ENCODE data around the gene C8B.

C8B gene

DNA sequence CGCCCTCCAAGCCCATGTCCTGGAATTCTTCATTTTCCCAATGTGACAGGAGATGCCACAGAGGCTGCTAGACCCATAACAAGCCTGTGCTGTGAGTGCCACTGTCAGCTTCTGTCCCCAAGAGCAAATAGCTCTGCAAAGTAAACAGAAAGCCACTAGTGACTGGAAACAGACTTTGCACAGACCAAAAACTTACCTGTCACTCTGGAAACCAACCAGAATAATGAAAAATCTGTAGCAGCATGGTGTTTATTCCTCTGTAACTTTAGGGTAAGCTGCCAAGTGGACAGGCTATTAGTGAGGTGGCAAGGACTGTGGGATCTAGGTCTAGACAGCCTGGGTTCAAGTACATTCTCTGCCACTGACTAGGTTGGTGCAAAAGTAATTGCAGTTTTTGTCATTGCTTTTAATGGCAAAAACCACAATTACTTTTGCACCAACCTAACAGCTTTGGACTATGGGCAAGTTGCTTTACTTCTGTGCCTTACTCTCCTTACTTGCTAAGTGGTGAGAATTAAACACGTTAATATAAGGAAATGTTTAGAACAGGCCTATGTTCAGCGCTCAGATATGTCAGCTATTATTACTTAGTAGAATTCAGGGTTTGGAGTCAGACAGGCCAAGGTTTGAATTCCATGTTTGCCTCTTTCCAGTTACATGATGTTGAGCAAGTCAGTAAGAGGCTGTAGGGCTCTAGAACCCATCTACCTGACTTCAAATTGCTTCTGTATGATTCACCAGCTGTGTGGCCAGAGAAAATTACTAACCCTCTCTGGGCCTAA is at the start of gene C8B:
TSS of gene C8B (minus strand) at position 100 of the 782 bp plus-strand sequence. CDS start at position 33, 67 bp downstream.
- DNase-seq, result no peak

DNA sequence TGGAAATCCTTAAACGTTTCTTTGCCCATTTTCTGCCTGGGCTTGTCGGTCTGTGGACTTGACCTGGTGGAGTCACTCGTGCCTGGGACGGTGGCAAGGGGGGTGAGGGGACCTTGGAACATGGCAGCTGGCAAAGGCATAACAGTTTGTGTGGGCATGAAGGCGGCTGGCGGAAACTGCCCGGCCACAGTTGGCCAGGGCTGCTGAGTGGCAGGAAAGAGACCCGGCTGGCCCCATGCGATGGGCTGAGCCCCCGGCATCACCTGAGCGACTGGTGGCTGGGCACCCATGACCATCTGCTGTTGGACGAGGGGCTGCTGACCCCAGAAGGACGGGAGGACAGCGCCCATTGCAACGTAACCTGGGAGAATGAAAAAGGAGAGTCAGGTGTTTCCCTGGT is 49.3 kb upstream of the C8B start:
- no peak for DNase-seq

DNA sequence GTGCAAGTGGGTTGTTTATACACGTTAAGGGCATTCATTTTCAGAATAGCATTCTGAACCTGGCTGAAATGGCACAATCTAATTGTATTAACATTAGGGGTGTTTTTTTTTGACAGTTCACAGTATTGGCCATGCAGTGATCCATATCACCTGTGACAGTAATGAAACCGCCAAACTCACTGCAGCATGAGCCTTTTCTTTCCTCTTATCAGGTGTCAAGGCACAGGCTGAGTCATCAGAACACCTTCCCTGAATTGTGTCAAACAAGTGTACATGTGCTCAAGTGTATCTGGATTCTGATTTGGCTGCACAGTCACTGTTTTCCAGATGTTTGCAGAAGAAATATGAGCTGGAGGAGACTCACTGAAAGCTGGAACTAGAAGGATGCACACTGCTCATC is 47.7 kb upstream of the C8B start:
- no peak for DNase-seq

DNA sequence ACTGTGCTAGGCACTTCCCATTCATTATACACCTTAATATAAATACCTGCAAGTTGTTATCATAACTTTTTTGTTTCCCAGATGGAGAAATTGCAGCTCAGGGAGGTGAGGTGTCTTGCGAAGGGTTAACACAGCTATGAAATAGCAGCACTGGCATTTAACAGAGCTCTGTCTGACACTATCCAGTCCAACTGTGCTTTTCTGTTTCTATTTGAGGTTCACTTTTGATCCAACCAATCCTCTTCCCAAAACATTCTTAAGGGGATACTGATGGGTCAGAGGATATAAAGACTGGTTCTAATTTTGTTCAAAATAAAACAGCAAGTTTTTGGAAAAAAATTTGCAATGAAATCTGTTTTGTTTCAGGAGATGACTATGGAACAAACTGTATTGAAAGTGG is 46.5 kb upstream of the C8B start:
- DNase-seq, result no peak

DNA sequence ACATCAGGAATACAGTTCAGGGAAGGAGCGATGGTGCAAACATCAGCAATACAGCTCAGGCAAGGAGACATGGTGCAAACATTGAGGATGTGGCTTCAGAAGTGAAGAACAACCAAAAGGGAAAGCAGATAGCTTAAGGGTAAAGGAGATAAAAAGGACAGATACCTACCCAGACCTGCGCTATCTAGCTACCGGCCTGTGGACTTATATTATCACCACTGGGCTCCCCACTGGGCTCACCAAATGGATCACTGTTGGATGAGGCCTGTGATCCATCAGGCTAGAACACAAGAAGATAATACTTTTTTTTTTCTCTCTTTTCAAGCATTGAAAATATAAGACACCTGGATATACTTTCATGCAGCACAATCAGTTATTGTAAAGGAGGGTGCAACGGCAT is 44.7 kb upstream of the C8B start:
- DNase-seq, result no peak

DNA sequence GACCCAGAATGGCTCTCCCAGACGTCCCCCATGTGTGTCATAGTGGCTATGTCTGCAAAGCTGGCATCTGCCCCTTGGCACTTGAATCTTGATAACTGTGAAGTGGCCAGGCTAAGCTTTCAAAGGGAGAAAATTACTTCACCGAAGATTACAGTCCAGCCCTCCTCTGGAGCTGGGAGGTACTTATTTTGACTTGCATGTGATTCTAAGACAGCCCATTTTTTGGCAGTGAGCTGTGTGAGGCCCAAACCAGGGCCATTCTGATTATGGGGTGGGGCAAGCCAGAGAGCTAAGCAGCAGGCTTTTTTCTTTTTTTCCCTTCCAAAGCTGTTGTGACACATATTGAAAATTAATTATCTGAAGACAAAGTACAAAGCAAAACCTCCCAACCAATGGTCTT is 42.1 kb upstream of the C8B start:
- DNase-seq, result no peak

DNA sequence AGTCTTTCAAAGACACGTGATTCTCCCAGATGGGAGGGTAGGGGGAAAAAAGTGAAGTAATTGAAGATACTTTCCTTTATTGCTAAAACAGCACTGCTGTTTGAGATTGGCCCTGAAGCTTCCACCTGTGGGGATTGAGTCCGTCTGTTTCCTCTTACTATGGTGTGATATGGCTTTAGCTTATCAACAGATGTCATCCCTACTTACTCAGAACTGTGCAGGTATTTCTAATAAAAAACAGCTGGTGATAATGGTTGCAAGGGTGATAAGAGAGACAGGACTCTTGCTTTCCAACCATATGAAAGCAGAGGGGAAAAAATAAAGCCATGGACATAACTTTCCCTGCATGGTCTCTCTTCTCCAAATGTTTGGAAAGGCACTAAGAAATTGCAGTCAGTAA is 41.7 kb upstream of the C8B start:
- no peak for DNase-seq

DNA sequence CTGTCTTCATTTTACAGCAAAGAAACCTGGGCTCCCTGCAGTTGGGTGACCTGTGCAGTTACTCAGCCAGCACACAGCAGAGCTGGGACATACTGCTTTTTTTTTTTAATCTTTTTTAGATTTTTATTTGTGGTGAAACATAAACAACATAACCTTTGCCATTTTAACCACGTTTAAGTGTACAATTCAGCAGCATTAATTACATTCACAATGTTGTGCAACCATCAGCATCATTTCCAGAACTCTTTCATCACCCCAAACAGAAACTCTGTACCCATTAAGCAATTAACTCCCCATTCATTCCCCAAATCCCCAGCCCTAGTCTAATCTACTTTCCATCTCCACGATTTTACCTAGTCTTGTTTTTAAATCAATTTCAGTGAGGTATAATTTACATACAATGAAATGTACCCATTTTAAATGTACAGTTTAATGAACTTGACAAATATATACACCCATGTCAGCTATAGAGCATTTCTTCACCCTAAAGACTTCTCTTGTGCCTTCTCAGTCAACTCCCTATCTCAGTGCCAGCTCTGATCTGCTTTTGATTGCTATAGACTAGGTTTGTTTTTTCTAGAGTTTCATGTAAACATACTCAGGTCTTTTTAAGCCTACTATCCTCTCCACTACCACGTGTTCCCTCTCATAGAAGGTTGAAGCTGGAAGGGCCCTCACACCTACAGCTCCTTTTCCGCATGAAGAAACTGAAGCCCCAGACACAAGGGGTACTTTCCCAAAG is 37.8 kb upstream of the C8B start:
- no peak for DNase-seq

DNA sequence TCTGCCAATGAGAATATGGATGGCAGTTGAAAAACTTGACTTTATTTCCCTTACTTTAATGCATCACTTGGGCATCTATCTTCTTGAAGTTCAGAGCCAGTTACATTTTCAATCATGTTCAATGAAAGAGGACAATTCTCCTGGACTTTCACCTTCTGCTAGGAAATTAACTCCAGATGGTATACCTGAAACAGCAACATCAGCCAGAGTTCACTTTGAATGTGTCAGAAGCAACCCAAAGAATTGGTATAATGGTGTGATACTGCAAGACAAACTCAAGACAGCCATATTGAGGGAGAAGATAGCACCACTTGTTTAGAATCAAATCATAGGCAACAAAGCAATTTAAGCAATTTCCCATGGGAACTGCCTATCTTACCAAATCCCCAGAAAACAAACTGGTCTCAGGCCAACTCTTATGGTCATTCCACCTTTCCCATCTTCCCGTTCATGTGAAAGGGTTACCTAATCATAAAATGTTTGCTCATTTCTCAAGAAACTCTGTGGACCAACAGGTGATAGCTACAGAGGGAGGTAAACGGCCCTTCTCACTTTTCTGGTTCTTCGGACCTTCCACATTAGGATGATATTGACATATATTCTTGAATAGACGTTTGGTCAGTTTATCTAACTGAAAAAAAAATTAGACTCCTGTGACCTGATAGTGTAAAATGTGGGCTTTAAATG is 29.7 kb upstream of the C8B start:
- DNase-seq, result no peak

DNA sequence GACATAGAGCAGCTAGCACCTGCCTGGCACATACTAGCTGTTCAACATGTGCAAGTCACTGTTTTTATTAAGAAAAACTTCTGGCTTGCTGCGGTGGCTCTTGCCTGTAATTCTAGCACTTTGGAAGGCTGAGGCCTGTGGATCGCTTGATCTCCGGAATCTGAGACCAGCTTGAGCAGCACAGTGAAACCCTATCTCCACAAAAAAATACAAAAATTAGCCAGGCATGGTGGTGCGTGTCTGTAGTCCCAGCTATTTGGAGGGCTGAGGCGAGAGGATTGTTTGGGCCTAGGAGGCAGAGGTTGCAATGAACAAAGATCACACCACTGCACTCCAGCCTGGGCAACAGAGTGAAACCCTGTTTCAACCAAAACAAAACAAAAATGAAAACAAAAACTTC is 27.7 kb upstream of the C8B start:
- DNase-seq, result no peak

DNA sequence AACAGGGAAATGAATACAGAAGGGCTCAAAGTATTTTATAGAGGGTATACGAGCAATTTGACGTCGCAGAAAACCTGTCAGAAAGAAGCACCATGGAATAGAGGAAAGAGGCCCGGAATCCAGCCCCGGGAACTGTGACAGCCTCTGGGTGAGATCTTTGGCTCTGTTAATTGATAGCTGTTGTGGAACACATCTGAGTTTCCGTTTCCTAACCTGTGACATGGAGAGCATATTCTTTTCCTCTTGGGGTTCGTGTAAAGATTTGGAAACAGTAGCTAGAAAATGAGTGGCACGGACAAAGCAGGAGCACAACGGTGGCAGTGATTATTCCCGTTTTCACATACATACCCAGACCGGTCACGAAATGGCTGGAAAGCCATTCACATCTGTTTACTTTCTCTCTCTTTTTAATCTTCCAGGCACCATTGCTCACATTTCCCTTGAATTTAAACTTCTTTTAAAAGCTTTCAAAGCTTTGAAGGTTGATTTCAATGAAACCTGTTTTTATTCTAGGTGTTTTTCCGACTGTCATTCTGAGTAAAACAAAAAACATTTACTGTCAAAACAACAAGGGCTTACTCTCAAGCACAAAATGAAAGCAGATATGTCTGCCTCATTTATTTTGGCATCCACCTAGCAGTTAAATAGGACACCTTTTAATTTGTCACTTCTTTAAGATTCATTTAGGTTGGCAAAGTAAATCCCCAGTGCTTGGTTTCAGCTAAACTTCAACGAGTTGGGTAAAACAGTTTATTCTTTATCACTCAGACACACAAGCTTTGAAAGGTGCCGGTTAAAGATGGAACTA is 26.7 kb upstream of the C8B start:
- DNase-seq, result no peak

DNA sequence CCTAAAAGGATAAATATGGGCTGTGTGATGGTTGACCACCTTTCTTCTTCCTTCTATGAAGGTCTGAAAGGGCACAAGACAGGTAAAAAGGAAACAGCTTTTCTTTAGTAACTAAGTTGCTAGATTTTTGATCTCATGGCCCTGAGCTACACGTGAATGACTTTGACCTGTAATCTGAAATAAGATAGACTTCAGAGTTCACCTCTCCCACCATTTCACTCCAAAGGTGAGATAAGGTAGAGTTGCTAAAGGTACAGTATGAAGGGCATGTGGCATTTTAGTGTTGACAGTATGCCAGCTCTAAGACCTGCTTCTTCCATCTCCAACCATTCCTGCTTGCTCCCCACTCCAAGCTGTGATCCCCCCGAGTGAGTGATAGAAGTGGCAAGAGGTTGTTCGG is 25.8 kb upstream of the C8B start:
- DNase-seq, result no peak

DNA sequence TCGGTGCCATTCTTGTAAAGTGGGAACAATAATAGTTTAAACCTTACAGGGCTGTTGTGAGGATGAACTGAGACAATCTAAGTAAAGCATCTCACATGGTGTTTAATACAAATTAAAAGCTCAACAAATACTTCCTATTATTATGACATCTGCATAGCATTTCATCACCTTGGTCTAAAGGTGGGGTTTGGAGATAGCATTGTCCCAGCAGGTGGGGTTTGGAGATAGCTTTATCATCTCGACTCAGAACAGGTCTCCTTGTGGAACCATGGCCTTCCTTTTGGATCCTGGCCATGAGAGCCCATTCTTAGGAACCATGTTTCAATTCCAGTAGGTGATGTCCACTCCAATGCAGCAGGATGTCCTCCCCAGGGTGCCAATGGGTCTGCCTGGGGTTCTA is 20.6 kb upstream of the C8B start:
- DNase-seq, result no peak

DNA sequence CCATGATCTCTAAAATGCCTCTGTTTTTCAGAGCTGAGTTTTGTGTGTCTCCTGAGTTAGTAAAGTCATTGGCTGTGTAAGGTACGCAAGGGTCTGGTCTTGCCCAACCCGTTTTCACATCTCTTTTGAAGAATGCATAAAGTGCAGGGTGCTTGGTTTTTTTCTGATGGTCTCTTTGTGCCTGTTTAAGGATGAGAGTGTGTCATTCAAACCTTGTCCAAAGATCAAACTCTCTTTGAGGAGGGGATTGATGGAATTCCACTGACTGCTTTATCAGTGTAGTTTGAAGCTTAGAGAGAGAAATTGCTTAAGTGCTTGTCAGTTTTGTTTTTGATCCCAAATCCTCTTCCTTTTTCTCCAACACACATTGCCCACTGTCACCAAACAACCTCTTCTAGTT is 20.0 kb upstream of the C8B start:
- DNase-seq, result no peak

DNA sequence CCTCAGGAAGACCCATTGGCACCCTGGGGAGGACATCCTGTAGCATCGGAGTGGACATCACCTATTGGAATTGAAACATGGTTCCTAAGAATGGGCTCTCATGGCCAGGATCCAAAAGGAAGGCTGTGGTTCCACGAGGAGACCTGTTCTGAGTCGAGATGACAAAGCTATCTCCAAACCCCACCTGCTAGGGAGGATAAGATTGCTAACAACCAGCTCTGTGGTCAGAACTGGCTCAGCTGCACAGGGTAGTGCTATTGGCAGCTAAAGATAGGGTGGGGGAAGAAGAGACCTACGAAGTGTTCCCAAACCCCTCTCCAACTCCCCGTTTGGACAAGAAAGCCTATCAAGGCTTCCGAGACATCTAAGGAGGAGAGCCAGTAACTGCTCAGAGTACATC is 17.7 kb upstream of the C8B start:
- DNase-seq, result no peak

DNA sequence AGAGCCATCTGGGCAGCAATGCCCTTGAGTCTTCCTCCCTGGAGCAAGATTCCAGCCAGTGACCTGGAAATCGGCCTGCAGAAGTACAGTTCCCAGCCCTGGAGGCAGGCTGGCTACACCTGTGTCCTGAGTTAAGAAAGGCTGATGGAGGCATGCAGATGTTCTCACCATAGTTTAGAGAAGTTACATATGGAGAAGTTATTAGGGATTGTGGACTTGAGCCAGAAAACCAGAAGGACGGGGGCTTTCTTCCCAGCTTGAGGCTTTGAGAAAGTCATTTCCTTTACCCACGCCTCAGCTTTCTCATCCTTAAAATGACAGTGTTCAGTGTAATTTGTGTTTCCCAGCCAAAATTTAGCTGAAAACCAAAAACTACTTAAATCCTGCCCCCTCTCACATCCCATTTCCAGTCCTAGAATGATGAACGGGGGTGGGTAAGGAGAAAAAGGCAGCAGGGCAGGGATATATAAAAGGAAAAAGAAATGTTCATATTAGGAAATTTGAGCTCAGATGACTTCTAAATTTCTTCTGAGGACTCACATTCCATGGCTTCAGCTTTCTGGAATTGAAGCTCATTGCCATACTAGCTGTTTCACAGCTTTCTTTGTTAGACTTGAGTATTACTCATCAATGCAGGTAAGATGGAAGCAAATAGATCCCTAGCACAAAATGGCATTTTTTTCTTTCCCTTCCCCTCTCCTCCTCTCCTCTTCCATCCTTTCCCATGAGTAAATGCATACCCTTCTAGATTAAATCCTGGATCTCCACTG is 14.4 kb upstream of the C8B start:
- no peak for DNase-seq

DNA sequence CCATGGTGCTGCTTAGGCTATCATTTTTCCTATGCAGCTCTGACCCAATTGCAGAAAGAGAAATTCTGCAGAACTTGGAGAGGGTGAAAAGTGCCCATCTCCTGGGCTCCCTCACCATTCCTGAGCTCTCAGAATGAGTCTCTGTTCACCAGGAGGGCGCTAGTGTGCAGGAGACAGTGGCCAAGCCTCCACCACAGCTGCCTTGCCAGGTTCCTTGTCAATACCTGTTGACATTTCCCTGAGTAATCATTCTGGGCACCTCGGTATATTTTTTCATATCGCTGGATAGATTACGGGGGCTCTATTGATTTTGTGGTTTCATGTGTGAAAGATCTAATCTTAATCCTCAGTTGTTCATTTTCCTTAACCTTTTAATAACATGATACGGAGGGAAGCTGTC is 13.0 kb upstream of the C8B start:
- DNase-seq, result no peak

DNA sequence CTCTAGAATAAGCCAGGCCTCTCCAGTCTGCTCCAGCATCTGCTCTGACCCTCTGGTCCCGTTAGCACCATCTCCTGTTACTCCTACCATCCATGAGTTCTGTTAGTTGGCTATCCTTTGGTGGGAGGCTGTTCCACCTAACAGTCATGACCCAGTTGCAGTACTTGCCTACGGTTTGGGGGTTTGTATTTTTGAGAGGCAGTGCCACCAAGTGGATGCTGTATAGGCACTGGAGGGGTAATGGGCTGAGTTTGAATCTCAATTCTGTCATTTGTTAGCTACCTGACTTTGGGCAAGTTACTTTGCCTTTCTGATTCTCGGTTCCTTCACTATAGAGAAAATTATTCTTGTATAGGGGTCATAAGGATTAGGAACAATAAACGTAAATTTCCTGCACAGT is 12.1 kb upstream of the C8B start:
- no peak for DNase-seq

DNA sequence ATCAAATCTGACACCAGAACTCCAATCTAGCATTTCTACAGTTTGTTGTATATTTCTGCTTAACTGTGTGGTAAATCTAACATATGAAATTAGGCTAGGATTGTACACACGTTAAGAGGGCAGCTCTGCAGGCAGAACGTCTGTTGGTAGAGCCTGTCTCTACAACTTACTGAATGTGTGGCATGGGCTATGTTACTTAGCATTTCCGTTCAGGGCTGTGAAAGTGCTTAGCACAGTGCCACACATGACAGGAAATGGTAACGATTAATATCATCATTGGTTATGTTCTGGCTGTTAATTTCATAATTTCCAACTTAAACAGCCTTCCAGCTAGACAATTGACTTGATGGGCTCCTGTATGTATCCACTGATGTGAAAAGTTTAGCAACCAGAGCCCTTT is 9.6 kb upstream of the C8B start:
- no peak for DNase-seq

DNA sequence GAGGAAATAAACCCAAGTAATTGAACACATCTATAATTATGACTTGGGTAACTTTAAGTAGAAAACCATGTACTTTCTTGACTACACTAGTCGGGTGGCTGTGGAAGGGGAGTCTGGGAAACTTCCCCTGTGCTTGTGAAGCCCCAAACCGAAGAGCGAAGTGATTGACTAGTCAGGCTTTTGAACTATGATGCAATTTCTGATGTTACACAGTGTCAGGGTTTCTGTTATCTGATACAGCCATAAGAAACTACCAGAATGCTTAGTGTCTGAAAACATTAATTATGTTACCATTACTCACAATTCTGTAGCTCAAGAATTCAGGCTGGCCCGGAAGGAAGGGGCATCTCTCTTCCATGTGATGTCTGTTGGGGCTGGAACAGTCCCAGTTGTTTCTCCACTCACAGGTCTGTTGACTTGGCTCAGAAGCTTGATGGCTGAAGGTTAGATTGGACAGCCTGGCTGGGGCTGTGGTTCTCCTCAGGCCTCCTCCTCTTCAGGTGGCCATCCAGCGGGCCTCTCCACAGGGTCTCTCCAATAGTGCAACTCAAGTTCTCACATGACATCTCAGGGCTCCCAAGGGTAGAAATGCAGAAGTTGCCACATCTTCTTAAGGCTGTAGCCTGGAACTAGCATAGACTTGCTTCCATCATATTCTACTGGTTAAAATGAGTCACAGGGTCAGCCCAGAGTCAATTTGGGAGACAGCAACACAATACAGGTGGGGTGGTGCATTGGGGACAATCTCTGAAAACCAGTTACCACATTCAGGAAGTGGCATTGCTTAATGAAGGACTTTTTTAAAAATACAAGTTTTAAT is 8.3 kb upstream of the C8B start:
- no peak for DNase-seq

DNA sequence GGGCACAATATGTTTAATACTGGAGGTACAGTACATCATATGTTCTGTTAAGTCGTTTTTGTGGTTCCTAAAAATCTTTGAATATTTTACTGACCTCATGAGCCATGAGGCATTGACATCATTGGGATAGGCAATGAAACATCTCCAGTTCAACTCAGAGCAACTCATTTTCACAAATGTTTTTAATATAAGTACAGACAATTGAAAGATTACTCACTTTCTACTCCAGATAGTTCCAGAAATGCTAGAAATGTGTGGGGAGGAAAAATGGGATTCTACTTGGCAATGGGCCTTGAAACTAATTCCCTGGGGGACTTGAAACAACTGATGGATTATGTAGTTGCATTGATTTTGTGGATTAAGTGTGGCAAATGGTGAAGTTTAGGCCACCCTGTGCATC is 7.2 kb upstream of the C8B start:
- DNase-seq, result no peak

DNA sequence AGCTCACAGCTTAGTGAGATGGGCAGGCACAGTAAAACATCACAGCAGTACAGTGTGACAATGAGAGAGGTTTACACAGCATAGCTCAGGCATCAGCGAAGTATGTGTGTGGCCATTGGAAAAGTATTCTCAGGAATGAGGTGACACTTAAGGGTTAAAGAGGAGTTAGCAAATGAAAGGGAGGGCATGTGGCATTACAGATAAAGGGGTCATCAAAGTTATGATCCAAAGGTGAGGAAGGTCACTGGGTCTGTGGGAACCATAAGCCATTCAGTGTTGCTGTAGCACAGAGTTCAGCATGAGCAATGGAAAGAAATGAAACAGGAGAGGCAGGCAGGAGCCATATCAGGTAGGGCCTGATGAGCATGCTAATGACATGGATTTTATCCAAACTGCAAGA is 4.5 kb upstream of the C8B start:
- no peak for DNase-seq
